ENCODE measurements around the gene GARIN5A. TPM values are rescaled to one million over a fixed set of nuclear protein-coding genes. Genes with fewer than 3 reads are reported as not detected.
A peak's percentile ranks its signal among the peaks of the same experiment; 100 is the strongest.

Gene GARIN5A
- polyA plus RNA-seq, 3 donors, result 0.41 TPM; not detected in 2

DNA sequence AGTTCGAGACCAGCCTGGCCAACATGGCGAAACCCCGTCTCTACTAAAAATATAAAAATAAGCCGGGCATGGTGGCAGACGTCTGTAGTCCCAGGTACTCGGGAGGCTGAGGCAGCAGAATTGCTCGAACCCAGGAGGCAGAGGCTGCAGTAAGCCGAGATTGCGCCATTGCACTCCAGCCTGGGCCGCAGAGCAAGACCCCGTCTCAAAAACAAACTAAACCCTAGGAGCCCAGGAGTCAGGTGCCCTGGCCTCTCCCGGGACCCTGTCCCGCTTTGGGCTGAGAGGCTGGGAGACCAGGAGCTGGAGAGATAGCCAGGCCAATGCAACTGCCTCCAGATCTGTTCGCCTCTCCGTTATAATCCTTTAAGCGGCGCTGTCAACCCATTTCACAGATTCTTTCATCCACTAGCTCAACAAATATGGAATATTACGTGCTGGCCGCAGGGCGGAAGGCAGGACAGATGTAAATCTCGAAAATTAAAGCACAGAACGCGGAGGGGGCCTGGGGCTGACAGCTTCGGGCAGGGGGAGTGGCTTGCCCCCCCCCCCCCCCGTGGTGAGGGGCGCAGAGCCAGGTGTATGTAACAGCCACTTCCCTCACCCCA lies 49.2 kb downstream of the GARIN5A start:
- 97% methylated on average over 16 of the region's 26 CpGs for WGBS (ENCODE audit: insufficient coverage)
- H3K9me3 Mint-ChIP-seq, result no peaks in the 10 kb centered on the region
- peaks cover 0 to 10% (median 6%) of the 10 kb centered on the region in 3 donors for H3K27me3 Mint-ChIP-seq (ENCODE audit: low read depth in 3 of 3)
- intact Hi-C loops (cut with micrococcal nuclease), result no loop called here
- H3K27ac ChIP-seq (ENCODE audit: low read depth in 1 of 2, low read length in 2 of 2), result peak overlapping the region; percentile 82 to 83
- no peaks in the 10 kb centered on the region for H3K36me3 Mint-ChIP-seq
- peaks cover 24% of the 10 kb centered on the region for H3K4me1 Mint-ChIP-seq
- H3K4me1 ChIP-seq (ENCODE audit: control insufficient read depth in 1 of 2, insufficient read depth in 2 of 2, low read length in 2 of 2), result peaks cover 24 to 34% of the 10 kb centered on the region in 2 donors
- H3K4me2 ChIP-seq (replicated peaks; ENCODE audit: extremely low read depth, low read length, poor library complexity, severe bottlenecking), result peak overlapping the region; percentile 61
- no peaks in the 10 kb centered on the region for H3K79me2 ChIP-seq (ENCODE audit: insufficient read depth, low read length)
- H3K9me3 ChIP-seq (replicated peaks in 1 of 2; ENCODE audit: control insufficient read depth in 1 of 2, insufficient read depth in 1 of 2, low read length in 2 of 2), result no peaks in the 10 kb centered on the region
- no peak for DNase-seq
- no peaks in the 10 kb centered on the region for H4K20me1 ChIP-seq (ENCODE audit: insufficient read depth, low read length)
- H3K4me3 ChIP-seq (replicated peaks in 1 of 3; ENCODE audit: low read depth in 2 of 3, low read length in 3 of 3), result peak overlapping the region in 2 of 3 experiments; percentile 30 to 54
- H3K36me3 ChIP-seq (replicated peaks in 1 of 2; ENCODE audit: control insufficient read depth in 1 of 2, insufficient read depth in 2 of 2, low read length in 2 of 2), result no peaks in the 10 kb centered on the region
- peak overlapping the region in 6 of 7 donors; percentile 65 to 93 (median 85) for H3K27ac Mint-ChIP-seq
- H3K9ac ChIP-seq (ENCODE audit: insufficient read depth, low read length, poor library complexity, severe bottlenecking), result peak overlapping the region; percentile 56
- H3K27me3 ChIP-seq (ENCODE audit: control insufficient read depth in 2 of 2, insufficient read depth in 2 of 2, low read length in 2 of 2), result peaks cover 0 to 2% of the 10 kb centered on the region in 2 donors
- TF ChIP-seq, protein P1, sequence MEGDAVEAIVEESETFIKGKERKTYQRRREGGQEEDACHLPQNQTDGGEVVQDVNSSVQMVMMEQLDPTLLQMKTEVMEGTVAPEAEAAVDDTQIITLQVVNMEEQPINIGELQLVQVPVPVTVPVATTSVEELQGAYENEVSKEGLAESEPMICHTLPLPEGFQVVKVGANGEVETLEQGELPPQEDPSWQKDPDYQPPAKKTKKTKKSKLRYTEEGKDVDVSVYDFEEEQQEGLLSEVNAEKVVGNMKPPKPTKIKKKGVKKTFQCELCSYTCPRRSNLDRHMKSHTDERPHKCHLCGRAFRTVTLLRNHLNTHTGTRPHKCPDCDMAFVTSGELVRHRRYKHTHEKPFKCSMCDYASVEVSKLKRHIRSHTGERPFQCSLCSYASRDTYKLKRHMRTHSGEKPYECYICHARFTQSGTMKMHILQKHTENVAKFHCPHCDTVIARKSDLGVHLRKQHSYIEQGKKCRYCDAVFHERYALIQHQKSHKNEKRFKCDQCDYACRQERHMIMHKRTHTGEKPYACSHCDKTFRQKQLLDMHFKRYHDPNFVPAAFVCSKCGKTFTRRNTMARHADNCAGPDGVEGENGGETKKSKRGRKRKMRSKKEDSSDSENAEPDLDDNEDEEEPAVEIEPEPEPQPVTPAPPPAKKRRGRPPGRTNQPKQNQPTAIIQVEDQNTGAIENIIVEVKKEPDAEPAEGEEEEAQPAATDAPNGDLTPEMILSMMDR (IDR thresholded peaks at IDR 0.05), result no peak
- H3K4me3 Mint-ChIP-seq, result peak overlapping the region; percentile 64 to 69
- peak overlapping the region; percentile 25 for H2AFZ ChIP-seq (ENCODE audit: insufficient read depth, low read depth, low read length, poor library complexity, severe bottlenecking)

DNA sequence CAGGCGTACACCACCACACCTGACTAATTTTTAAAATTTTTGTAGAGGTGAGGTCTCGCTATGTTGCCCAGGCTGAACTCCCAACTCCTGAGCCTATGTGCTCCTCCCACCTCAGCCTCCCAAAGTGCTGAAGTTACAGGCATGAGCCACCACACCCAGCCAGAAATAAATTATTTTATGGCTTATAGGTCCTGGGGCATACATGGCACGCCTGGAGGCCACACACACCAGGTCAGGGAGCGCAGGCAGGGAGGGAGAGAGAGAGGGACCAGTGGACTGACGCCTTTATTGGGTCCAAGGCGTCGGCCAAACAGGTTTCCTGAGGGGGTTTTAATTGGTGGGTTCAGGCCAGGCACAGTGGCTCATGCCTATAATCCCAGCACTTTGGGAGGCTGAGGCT lies 51.1 kb downstream of the GARIN5A start:
- Mint-ChIP-seq H3K4me3 (no peak overlapping the region), H3K36me3 (no peaks in the 10 kb centered on the region), H3K4me1 (peaks cover 13% of the 10 kb centered on the region), H3K27ac (peak overlapping the region in 1 of 7 donors; percentile 46), H3K9me3 (peaks cover 0 to 2% (median 0%) of the 10 kb centered on the region in 7 donors), H3K27me3 (ENCODE audit: low read depth in 3 of 3) (peaks cover 6 to 9% (median 7%) of the 10 kb centered on the region in 3 donors)
- DNase-seq, result no peak
- H4K20me1 ChIP-seq (ENCODE audit: insufficient read depth, low read length), result no peaks in the 10 kb centered on the region
- no peak overlapping the region for H3K4me3 ChIP-seq (replicated peaks in 1 of 3; ENCODE audit: low read depth in 2 of 3, low read length in 3 of 3)
- H3K4me2 ChIP-seq (replicated peaks; ENCODE audit: extremely low read depth, low read length, poor library complexity, severe bottlenecking), result no peak overlapping the region
- no peak overlapping the region for H2AFZ ChIP-seq (ENCODE audit: insufficient read depth, low read depth, low read length, poor library complexity, severe bottlenecking)
- TF ChIP-seq, protein P1 (IDR thresholded peaks at IDR 0.05), result no peak
- no peaks in the 10 kb centered on the region for H3K27me3 ChIP-seq (ENCODE audit: control insufficient read depth in 2 of 2, insufficient read depth in 2 of 2, low read length in 2 of 2)
- no peaks in the 10 kb centered on the region for H3K9me3 ChIP-seq (replicated peaks in 1 of 2; ENCODE audit: control insufficient read depth in 1 of 2, insufficient read depth in 1 of 2, low read length in 2 of 2)
- H3K36me3 ChIP-seq (replicated peaks in 1 of 2; ENCODE audit: control insufficient read depth in 1 of 2, insufficient read depth in 2 of 2, low read length in 2 of 2), result no peaks in the 10 kb centered on the region
- peaks cover 13 to 22% of the 10 kb centered on the region in 2 donors for H3K4me1 ChIP-seq (ENCODE audit: control insufficient read depth in 1 of 2, insufficient read depth in 2 of 2, low read length in 2 of 2)
- intact Hi-C loops (cut with micrococcal nuclease), result no loop called here
- no peak overlapping the region for H3K27ac ChIP-seq (ENCODE audit: low read depth in 1 of 2, low read length in 2 of 2)
- H3K9ac ChIP-seq (ENCODE audit: insufficient read depth, low read length, poor library complexity, severe bottlenecking), result no peak overlapping the region
- no peaks in the 10 kb centered on the region for H3K79me2 ChIP-seq (ENCODE audit: insufficient read depth, low read length)
- 63% methylated on average over 5 of the region's 7 CpGs for WGBS (ENCODE audit: insufficient coverage)

Measured in CD14-positive monocyte (primary cell).